Hematopoietic multipotent progenitor cell treated with erythropoietin and hydrocortisone succinate and interleukin-3 and kit ligand, for 15 days (in vitro differentiated cells): ENCODE measurements around the gene USP16.

Source experiments
- DNase-seq: peaks from one replicate; pipeline ENCODE4 v3.0.0-alpha.2; 2015; ENCODE audit warnings: low spot score

Gene USP16

DNA sequence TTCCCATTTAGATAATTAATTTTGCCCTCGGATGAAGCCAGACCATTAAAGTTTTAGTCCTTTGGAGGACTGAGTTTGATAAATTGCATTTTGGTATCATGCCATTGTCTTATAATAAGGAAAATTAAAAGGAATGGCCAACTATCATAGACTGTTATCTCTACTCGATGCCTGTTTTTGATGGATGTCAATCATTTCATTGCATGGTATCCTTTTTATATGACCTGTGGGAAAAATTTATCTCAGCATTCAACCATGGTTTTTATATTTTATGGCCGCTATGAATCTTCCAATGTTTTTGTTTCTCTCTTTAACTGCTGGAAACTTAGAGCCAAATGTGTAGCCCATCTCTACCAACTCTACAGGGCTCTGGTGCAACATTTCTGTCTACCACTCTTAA, 58.8 kb downstream of the USP16 start:
- no peak for DNase-seq

DNA sequence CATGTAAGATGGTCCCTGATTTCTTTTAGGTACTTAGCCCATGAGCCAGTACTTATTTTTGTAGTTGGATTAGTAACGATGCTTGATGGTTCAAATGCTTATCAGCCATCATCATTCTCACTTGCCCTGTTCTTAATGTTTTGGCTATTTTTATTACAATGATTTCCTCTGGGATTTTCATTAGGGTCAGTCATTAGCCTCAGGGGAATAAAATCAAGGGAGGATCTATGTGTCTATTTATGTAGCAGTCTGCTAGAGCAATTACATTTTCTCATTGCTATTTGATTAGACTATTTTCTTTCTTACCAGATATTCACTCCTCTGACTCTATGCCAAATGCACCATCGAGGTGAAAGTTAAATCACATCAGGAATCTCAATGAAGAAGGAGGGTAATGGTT, 59.9 kb downstream of the USP16 start:
- DNase-seq: no peak

DNA sequence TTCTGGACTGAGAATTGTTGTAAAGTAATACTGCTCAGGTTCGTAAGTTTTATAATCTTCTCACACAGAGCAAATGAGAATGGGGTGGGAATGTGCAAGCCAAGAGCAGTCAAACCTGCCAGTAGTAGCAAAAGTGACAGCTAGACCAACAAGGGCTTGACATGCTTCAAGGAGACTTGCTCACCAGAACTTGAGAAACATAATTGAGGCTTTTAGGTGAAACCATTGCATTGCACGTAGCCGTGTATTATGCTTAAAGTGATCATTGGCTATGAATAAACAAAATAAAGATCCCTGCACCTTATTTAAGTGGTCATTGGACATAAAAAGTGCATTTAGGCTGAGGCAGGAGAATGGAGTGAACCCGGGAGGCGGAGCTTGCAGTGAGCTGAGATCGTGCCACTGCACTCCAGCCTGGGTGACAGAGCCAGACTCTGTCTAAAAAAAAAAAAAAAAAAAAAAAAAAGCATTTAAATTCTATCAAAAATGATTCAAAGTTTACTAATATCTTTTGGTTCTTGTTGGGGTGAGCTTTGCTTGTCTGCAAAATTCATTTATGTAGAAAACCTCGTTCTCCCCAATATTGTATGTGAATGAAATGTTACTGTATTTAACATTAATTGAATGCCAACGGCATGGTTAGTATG, 60.8 kb downstream of the USP16 start:
- DNase-seq: no peak

DNA sequence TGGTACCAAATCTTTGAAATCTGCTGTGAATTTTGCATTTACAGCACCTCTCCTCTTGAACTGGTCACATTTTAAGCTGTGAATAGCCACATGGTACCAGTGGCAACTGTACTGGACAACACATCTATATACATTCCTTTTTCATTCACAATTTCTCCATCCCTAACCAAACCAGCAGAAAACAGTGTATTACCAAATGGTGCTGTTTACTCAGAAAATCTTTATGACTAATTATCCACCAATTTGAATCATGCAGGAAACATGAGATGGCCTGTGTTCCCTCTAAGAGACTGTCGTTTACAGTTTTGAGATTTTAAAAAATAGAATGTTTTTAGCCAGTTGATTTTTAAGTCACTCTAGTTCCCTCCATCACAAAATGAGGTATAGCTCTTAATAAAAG, 66.6 kb downstream of the USP16 start:
- DNase-seq: no peak

DNA sequence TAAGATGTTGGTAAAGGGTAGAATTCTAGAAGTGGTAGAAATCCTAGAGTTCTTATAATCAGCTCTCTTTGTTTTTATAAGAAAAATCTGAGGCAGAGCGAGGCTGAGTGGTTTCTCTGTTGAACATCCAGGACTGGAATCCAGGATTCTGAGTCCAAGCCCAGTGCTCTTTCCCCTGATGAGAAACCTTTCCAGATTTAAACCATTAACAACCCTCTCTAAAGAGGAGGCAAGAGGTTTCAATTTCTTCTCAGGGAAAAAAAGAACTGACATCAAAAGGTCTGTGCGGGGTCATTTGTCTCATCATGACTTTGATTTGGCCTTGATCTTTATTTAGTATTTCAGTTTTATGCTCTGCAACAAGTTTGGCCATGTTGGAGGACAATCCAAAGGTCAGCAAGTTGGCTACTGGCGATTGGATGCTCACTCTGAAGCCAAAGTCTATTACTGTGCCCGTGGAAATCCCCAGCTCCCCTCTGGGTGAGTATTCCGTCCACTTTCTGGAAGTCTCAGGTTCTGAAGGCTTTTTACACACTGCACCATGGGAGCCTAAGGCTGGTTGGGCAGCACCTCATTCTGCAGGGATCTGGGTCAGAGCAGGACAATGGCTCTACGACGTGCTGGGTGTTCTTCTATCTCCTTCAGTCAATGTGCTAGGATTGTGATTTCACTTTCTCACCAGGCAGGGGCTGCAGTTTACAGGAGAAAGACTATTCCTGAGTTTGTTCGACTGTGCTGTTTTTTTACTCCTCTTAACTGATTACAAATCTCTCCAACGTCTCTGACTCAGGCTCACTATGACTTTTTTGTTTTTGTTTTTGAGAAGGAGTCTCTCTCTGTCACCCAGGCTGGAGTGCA, 67.9 kb downstream of the USP16 start:
- DNase-seq: no peak

DNA sequence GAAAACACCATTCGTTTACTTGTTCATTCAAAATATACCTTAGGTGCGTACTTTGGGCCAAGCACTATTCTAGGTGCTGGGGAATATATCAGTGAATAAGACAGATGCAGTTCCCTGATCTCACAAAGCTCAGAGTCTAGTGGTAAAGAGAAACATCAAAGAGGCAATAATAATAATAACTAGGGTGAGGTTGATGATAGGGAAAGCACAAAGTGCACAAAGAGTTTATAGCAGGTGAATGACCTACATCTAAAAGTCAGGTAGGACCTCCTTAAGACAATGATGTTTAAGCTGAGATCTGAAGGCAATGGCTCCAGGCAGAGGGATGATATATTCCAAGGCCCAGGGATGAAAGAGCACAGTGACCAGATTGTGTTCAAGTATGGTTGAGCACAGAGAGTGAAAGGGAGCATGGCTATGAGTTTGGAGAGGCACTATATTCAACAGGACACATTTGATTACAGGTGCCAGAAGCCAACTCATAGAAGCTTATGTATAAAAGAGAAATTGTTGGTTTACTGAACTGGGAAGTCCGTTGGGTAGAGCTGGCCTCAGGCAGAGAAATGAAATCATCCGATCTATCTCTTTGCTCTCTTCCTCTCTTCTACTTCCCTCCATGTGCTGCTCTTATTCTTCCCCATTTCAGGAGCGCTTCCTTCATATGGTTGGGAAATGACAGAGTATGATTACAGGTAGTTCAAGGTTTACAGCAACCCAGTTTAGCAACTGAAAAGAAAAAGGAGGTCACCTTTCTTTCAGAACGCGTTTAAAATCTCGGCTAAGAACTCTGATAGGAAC, 71.9 kb downstream of the USP16 start:
- DNase-seq: no peak

DNA sequence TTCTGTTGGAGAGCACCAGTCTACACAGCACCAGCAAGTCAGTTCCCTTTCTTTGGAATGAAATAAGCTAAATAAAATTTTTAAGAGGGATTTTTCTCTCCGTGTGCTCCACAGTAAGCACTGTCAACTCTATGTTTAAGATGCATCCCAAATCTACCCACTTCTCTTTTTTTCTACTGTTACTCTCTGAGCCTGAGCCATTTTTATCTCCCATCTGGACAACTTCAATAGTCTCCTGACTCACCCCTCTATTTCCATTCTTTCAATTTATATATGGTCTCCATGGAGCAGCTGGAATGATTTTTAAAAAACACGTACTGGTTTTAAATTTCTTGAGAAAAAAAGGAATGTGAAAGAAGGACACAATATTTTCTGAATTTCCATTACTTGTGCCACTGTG, 73.7 kb downstream of the USP16 start:
- no peak for DNase-seq

DNA sequence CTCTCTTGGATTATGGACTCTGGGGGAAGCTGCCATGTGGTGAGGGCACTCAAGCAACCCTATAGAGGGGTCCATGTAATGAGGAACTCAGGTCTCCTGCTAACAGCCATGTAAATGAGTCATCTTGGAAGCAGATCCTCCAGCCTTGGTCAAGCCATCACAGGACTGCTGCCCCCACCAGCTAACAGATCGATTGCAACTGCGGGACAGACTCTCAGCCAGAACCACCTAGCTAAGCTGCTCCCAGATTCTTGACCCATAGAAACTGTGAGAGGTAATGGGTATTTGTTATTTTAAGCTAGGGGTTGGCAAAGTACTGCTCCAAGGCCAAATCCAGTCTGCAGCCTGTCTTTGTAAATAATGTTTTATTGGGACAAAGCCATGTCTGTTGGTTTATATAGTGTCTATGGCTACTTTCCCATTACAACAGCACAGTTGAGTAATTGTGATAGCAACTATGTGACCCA, 78.4 kb downstream of the USP16 start:
- DNase-seq: no peak
